OCI-LY7 (cell line): Measurements from ENCODE around the gene ALG9. TPM values are rescaled to one million over a fixed set of nuclear protein-coding genes. Genes with fewer than 3 reads are reported as not detected.

Experiments used
- BruUV-seq: library from RNA; stranded (reverse); fragments of 400-500 nt; replicated peaks from 2 replicates; lab custom pipeline; 2021; lab: Mats Ljungman, UMichigan
- CTCF ChIA-PET: fragments of 300-600 bp; sonication (Branson Sonifier 250); formaldehyde crosslinking; loops from one replicate; lab custom pipeline; 2022; ENCODE audit warnings: antibody characterized with exemption; ENCODE audit not compliant: unreplicated experiment; lab: Charles Lee
- POLR2A ChIA-PET: fragments of 300-600 bp; sonication (Branson Sonifier 250); formaldehyde crosslinking; loops from one replicate; lab custom pipeline; 2022; ENCODE audit warnings: antibody characterized with exemption; lab: Charles Lee
- DNase-seq: peaks from one replicate; pipeline ENCODE4 v3.0.0-alpha.2; 2015; ENCODE audit warnings: low spot score
- H2AFZ ChIP-seq: fragments of 200-600 bp; sonication (generic), shearing (Covaris generic); 2 replicates; pipeline ENCODE4 v1.6.1; 2014; ENCODE audit warnings: mild to moderate bottlenecking, antibody characterized with exemption, low read length, moderate library complexity
- H3K27ac ChIP-seq: fragments of 200-600 bp; sonication (generic); 2 replicates; pipeline ENCODE4 v1.5.1; 2014; ENCODE audit warnings: mixed run types, low read depth, mild to moderate bottlenecking, moderate library complexity, low read length, inconsistent platforms; ENCODE audit not compliant: poor library complexity, severe bottlenecking
- H3K36me3 ChIP-seq: fragments of 200-600 bp; sonication (generic); 2 replicates; pipeline ENCODE4 v1.6.1; 2014; ENCODE audit warnings: mild to moderate bottlenecking, antibody characterized with exemption, low read length, moderate library complexity, mixed read lengths; ENCODE audit not compliant: insufficient read depth
- H3K4me1 ChIP-seq: fragments of 200-600 bp; sonication (generic); 2 replicates; pipeline ENCODE4 v1.5.1; 2014; ENCODE audit warnings: mild to moderate bottlenecking, low read length; ENCODE audit not compliant: insufficient read depth, poor library complexity, severe bottlenecking
- H3K4me2 ChIP-seq: fragments of 200-600 bp; sonication (generic); 2 replicates; pipeline ENCODE4 v1.6.1; 2014; ENCODE audit warnings: mild to moderate bottlenecking, low read length
- H3K4me3 ChIP-seq: fragments of 200-600 bp; sonication (generic); 2 replicates; pipeline ENCODE4 v1.5.1; 2014; ENCODE audit warnings: mild to moderate bottlenecking, low read depth, low read length; ENCODE audit not compliant: poor library complexity, severe bottlenecking
- H3K79me2 ChIP-seq: fragments of 200-600 bp; sonication (generic); 2 replicates; pipeline ENCODE4 v1.6.1; 2016; ENCODE audit warnings: low read depth, mild to moderate bottlenecking, low read length, moderate library complexity, mixed read lengths; ENCODE audit not compliant: insufficient read depth
- H3K9me2 ChIP-seq: fragments of 200-600 bp; sonication (generic); 2 replicates; pipeline ENCODE4 v1.6.1; 2016; ENCODE audit warnings: mild to moderate bottlenecking, low read length, mixed read lengths; ENCODE audit not compliant: insufficient read depth
- H3K9me3 ChIP-seq: fragments of 200-600 bp; sonication (generic); 2 replicates; pipeline ENCODE4 v1.6.1; 2014; ENCODE audit warnings: mild to moderate bottlenecking, mixed run types, low read length, mixed read lengths
- H4K20me1 ChIP-seq: fragments of 200-600 bp; sonication (generic); 2 replicates; pipeline ENCODE4 v1.6.1; 2014; ENCODE audit warnings: mild to moderate bottlenecking, antibody characterized with exemption, low read length, moderate library complexity, mixed read lengths; ENCODE audit not compliant: insufficient read depth
- EZH2phosphoT487 ChIP-seq: fragments of 200-600 bp; sonication (generic); IDR thresholded peaks from 2 replicates; pipeline ENCODE4 v1.6.1; 2018; ENCODE audit warnings: low read depth, borderline replicate concordance, mild to moderate bottlenecking, mixed run types, antibody characterized with exemption, low read length, moderate library complexity, mixed read lengths
- intact Hi-C: fragments of 100-400 bp; cut with micrococcal nuclease; formaldehyde crosslinking; loops from one replicate; pipeline ENCODE4 v1.10.0; 2022; ENCODE audit not compliant: unreplicated experiment
- total RNA-seq, 2 experiments: library from RNA; depleted of rRNA in 1 of 2; stranded (reverse); fragments of >200 nt in 1 of 2; shearing (Covaris generic) in 1 of 2; gene quantifications; 2 replicates each; pipeline ENCODE4 v1.2.3, GENCODE V29; 2014 to 2022
- TF ChIP-seq, protein P1 (sequence below): fragments of 200-600 bp; sonication (generic); conservative IDR thresholded peaks from 2 replicates; pipeline ENCODE4 v1.5.1; 2014; ENCODE audit warnings: mild to moderate bottlenecking, antibody characterized with exemption, low read length, moderate library complexity, mixed read lengths

Gene ALG9
- total RNA-seq, 2 experiments from 2014 or later, result 16.8 to 21.6 TPM

DNA sequence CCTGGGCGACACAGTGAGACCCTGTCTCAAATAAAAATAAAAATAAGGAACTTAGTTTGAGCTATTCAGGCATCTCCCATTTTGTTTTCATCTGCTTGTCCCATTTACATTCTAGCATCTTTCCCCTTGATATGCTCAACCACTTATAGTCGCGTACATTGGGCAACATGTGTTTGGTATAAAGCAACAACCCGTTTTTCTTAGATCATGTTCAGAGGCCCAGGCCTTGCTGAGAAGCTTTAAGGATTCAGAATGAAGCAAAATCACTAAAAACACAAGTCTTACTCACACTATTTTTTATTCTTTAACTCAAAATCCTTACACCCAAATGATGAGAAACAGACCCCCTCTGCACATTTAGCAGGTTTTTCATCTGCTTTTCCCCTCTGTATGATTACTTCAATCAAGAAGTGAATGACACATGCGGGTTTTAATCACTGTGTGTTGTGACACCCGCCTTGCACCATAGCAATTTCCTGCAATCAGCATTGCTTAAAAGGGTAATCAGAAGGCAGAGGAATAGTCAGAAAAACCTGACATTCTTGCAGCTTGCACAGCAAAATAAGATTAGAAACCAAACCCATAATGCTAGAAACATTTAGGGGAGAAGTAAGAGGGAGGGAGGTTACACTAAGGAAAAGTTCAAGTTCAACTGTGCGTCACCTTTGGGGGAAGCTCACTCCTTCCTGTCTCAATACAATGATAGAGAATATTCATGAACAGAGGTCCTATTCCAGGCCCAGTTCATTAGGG, 25.9 kb downstream of the ALG9 start:
- no peaks in the 10 kb centered on the region for H4K20me1 ChIP-seq
- peaks cover 11% of the 10 kb centered on the region for H3K36me3 ChIP-seq
- no peak for DNase-seq
- no peaks in the 10 kb centered on the region for H3K4me1 ChIP-seq
- intact Hi-C loops, result no loop called here
- no peak overlapping the region for H3K4me2 ChIP-seq
- TF ChIP-seq, protein P1, sequence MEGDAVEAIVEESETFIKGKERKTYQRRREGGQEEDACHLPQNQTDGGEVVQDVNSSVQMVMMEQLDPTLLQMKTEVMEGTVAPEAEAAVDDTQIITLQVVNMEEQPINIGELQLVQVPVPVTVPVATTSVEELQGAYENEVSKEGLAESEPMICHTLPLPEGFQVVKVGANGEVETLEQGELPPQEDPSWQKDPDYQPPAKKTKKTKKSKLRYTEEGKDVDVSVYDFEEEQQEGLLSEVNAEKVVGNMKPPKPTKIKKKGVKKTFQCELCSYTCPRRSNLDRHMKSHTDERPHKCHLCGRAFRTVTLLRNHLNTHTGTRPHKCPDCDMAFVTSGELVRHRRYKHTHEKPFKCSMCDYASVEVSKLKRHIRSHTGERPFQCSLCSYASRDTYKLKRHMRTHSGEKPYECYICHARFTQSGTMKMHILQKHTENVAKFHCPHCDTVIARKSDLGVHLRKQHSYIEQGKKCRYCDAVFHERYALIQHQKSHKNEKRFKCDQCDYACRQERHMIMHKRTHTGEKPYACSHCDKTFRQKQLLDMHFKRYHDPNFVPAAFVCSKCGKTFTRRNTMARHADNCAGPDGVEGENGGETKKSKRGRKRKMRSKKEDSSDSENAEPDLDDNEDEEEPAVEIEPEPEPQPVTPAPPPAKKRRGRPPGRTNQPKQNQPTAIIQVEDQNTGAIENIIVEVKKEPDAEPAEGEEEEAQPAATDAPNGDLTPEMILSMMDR, result no peak
- POLR2A ChIA-PET, result interaction anchor here (0.5 to 1.5 kb wide), 6 partner anchors 11 to 255 kb away, joined by 3 to 8 read pairs (median 4); no protein-coding TSS in a partner anchor
- no peak overlapping the region for H3K27ac ChIP-seq
- no peaks in the 10 kb centered on the region for H3K9me3 ChIP-seq
- H3K4me3 ChIP-seq, result no peak overlapping the region
- BruUV-seq, result no TSS peak
- no peaks in the 10 kb centered on the region for H3K79me2 ChIP-seq
- CTCF ChIA-PET, result interaction anchor here (0.6 to 1.2 kb wide), 2 partner anchors 20 to 26 kb away, joined by 3 read pairs; partner anchors contain the start of gene ALG9
- H3K9me2 ChIP-seq, result no peaks in the 10 kb centered on the region
- no peak overlapping the region for H2AFZ ChIP-seq

DNA sequence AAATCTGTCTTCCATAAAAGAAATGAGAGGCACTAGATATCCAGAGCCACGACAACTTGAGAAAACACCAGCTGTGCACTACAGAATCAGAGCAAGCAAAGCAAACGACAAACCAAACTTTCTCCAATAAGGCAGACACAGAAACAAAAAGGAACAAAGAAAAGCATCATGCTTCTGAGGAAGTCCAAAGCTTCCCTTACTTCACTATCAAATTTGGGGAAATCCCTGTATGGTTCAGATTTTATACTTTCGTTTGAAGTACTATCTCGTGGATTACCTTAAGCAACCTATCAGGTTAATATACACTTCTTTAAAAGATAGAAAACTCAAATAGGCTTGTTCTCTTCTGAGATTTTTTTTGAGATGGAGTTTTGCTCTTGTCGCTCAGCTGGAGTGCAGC, 27.7 kb downstream of the ALG9 start:
- TF ChIP-seq, protein P1, result no peak
- TF ChIP-seq EZH2phosphoT487, result no peak
- H3K4me1 ChIP-seq, result no peaks in the 10 kb centered on the region
- no peaks in the 10 kb centered on the region for H3K9me3 ChIP-seq
- no peak overlapping the region for H3K4me2 ChIP-seq
- H3K4me3 ChIP-seq, result no peak overlapping the region
- BruUV-seq, result no TSS peak
- CTCF ChIA-PET, result no interaction called here
- intact Hi-C loops, result no loop called here
- no peak overlapping the region for H3K27ac ChIP-seq
- no peaks in the 10 kb centered on the region for H3K9me2 ChIP-seq
- H4K20me1 ChIP-seq, result no peaks in the 10 kb centered on the region
- H3K79me2 ChIP-seq, result no peaks in the 10 kb centered on the region
- H2AFZ ChIP-seq, result no peak overlapping the region
- H3K36me3 ChIP-seq, result peaks cover 4% of the 10 kb centered on the region; the same call in 1 of the 2 replicates
- POLR2A ChIA-PET, result interaction anchor here (0.7 to 1.5 kb wide), 4 partner anchors 9 to 29 kb away, joined by 3 read pairs; partner anchors contain the start of gene ALG9
- no peak for DNase-seq
